ENCODE measurements around the gene KCNQ4. TPM values are rescaled to one million over a fixed set of nuclear protein-coding genes. Genes with fewer than 3 reads are reported as not detected.

Gene KCNQ4
- total and polyA plus RNA-seq, 7 donors, result 1.9 to 9.1 (median 4.6) TPM

GRCh38 chr1:40794974-40795715, 11.6 kb downstream of the KCNQ4 start:
- intact Hi-C loops (cut with DNase I), result no loop called here
- H3K36me3 ChIP-seq (ENCODE audit: insufficient read depth in 1 of 2, low read depth in 1 of 2), result no peaks in the 10 kb centered on the region
- peak overlapping the region; percentile 78 for H3K27ac ChIP-seq
- peaks cover 57% of the 10 kb centered on the region for H3K4me1 ChIP-seq
- H3K4me3 ChIP-seq, result no peak overlapping the region
- H3K9me3 ChIP-seq, result no peaks in the 10 kb centered on the region
- 71 to 82% (median 77%) methylated on average over 10 of the region's 10 CpGs for WGBS, 3 donors
- no peaks in the 10 kb centered on the region for H3K27me3 ChIP-seq (ENCODE audit: insufficient read depth in 3 of 3, low read length in 2 of 3)
- ATAC-seq (no peak), DNase-seq (no peak)
- TF ChIP-seq CTCF (IDR thresholded peaks at IDR 0.05), result no peak

- no peaks in the 10 kb centered on the region for H3K36me3 ChIP-seq (ENCODE audit: insufficient read depth in 1 of 2, low read depth in 1 of 2)
- WGBS, 3 donors, result 32 to 40% (median 32%) methylated on average over 13 of the region's 13 CpGs
- H3K4me1 ChIP-seq, result peaks cover 58% of the 10 kb centered on the region
- DNase-seq, result peak in 1 of 2 donors; percentile 56
- peak; percentile 36 to 75 (median 70) for ATAC-seq
- intact Hi-C loops (cut with DNase I), result no loop called here
- H3K27me3 ChIP-seq (ENCODE audit: insufficient read depth in 3 of 3, low read length in 2 of 3), result no peaks in the 10 kb centered on the region
- no peak for TF ChIP-seq CTCF (IDR thresholded peaks at IDR 0.05)
- peak overlapping the region; percentile 78 for H3K27ac ChIP-seq
- no peak overlapping the region for H3K4me3 ChIP-seq
- H3K9me3 ChIP-seq, result no peaks in the 10 kb centered on the region
Measured at GRCh38 chr1:40795811-40796586, 12.4 kb downstream of the KCNQ4 start.

GRCh38 chr1:40796939-40797667, 13.5 kb downstream of the KCNQ4 start:
- WGBS, 3 donors, result 24 to 43% (median 25%) methylated on average over 9 of the region's 9 CpGs
- ATAC-seq, result peak; percentile 91 to 94 (median 92)
- Histone ChIP-seq H3K9me3 (no peaks in the 10 kb centered on the region), H3K36me3 (ENCODE audit: insufficient read depth in 1 of 2, low read depth in 1 of 2) (no peaks in the 10 kb centered on the region), H3K27me3 (ENCODE audit: insufficient read depth in 3 of 3, low read length in 2 of 3) (no peaks in the 10 kb centered on the region), H3K27ac (peak overlapping the region; percentile 78), H3K4me3 (peak overlapping the region; percentile 16), H3K4me1 (peaks cover 68% of the 10 kb centered on the region)
- TF ChIP-seq CTCF (IDR thresholded peaks at IDR 0.05), result no peak
- peak; percentile 87 to 95 for DNase-seq
- intact Hi-C loops (cut with DNase I), result no loop called here

GRCh38 chr1:40797668-40798010, 14.1 kb downstream of the KCNQ4 start:
- no peak for TF ChIP-seq CTCF (IDR thresholded peaks at IDR 0.05)
- H3K9me3 ChIP-seq, result no peaks in the 10 kb centered on the region
- WGBS, 3 donors, result 83 to 93% (median 84%) methylated on average over 3 of the region's 3 CpGs
- ATAC-seq (no peak), DNase-seq (no peak)
- no peaks in the 10 kb centered on the region for H3K27me3 ChIP-seq (ENCODE audit: insufficient read depth in 3 of 3, low read length in 2 of 3)
- H3K4me3 ChIP-seq, result no peak overlapping the region
- intact Hi-C loops (cut with DNase I), result no loop called here
- H3K4me1 ChIP-seq, result peaks cover 68% of the 10 kb centered on the region
- H3K27ac ChIP-seq, result peak overlapping the region; percentile 78
- no peaks in the 10 kb centered on the region for H3K36me3 ChIP-seq (ENCODE audit: insufficient read depth in 1 of 2, low read depth in 1 of 2)
